ENCODE measurements around the gene TAS2R16. TPM values are rescaled to one million over a fixed set of nuclear protein-coding genes. Genes with fewer than 3 reads are reported as not detected.

TAS2R16 gene, protein sequence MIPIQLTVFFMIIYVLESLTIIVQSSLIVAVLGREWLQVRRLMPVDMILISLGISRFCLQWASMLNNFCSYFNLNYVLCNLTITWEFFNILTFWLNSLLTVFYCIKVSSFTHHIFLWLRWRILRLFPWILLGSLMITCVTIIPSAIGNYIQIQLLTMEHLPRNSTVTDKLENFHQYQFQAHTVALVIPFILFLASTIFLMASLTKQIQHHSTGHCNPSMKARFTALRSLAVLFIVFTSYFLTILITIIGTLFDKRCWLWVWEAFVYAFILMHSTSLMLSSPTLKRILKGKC
- not detected in 2 replicates for total RNA-seq (2014; rRNA removed; shearing (Covaris generic))

DNA sequence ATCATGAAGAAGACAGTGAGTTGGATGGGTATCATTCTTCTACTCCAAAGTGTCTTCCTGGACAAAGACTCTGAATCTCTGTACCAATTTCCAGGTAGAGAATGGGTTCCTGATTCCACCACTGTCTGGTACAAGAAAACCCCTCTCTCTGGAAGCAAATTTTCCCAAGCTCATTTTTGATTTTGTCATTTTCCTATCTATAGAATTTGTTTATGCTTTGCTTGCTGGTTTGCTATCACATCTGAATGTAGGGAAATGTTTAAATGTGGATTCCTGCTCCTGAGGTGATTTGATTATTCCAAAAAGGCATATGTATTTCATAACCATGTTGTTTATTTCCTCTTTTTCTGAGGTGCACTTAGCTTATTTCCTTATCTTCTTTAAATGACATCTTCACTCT lies at the start of gene TAS2R16:
TAS2R16 (minus strand) TSS at position 101 of the 400 bp plus-strand sequence; CDS start at position 35, 66 bp downstream.
- Histone ChIP-seq H3K36me3 (no peaks in the 10 kb centered on the region), H3K27me3 (peaks cover 10% of the 10 kb centered on the region; the same call in 1 of the 2 replicates), H3K4me1 (no peaks in the 10 kb centered on the region), H3K4me3 (no peak within 1 kb of the TSS), H3K9me3 (replicated peaks) (no peaks in the 10 kb centered on the region), H3K27ac (no peak within 1 kb of the TSS)
- DNase-seq = no peak

DNA sequence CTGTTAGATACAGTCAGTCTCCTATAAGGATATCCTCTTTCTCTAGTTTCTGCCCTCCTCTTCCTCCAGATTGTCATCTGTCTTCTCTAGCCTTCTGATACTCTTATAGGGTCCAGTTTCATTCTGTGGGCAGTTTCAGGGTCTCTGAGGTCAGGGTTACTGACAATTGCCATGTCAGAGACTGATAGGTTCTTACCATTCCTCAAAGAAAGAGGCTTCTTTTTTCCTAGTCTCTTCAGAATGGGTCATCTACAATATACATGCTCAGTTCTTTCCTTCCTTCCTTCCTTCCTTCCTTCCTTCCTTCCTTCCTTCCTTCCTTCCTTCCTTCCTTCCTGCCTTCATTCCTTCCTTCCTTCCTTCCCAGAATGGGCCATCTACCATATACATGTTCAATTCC lies 48.1 kb upstream of the TAS2R16 start:
- no peak for DNase-seq

DNA sequence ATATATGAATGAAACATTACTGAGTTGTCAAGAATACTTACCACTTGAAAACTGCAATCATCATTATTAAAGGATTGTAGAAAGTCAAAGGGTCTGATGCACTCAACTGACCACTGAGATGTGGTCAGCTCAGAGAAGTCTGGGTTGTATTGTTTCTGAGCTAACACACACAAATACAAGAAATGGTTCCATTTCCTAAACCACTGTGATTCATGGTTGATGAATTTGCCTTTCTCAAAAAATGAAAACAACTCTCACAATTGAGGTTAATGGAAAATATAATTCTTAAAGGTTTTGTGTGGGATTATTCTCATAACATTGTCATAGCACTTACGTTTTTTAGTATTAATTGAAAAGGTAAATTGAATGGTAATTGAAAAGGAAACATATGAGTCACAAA lies 45.6 kb upstream of the TAS2R16 start:
- DNase-seq = no peak
- no peak overlapping the region for H3K27ac ChIP-seq
- H3K4me1 ChIP-seq = no peaks in the 10 kb centered on the region

More for the DNA sequence above, 48.1 kb upstream of the TAS2R16 start:
- Histone ChIP-seq H3K4me1 (no peaks in the 10 kb centered on the region), H3K9me3 (replicated peaks) (no peaks in the 10 kb centered on the region), H3K27me3 (no peaks in the 10 kb centered on the region), H3K27ac (no peak overlapping the region), H3K36me3 (no peaks in the 10 kb centered on the region; the same call in 1 of the 2 replicates), H3K4me3 (no peak overlapping the region)

DNA sequence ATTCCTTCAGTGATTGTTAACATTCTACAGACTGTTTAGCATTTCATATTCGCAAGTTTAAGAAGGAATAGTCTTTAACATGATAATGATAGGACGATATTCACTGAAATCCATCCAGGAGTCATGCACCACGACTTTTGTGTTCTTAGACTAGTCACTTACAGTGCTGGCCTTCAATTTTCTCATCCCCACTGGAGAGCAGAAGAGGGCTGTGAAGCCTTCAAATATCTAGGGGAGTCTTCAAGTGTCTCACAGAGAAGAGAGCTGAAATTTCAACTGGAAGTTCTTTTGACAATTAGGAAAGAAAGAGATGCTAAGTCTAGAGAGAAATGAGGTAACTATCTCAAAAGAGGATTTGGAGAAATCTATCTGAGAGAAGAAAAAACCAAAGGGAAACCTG lies 43.8 kb upstream of the TAS2R16 start:
- Histone ChIP-seq H3K4me1 (no peaks in the 10 kb centered on the region), H3K27ac (no peak overlapping the region), H3K9me3 (replicated peaks) (no peaks in the 10 kb centered on the region), H3K27me3 (no peaks in the 10 kb centered on the region), H3K36me3 (no peaks in the 10 kb centered on the region), H3K4me3 (no peak overlapping the region)
- no peak for DNase-seq

More for the DNA sequence above, 45.6 kb upstream of the TAS2R16 start:
- H3K36me3 ChIP-seq = no peaks in the 10 kb centered on the region
- no peaks in the 10 kb centered on the region for H3K27me3 ChIP-seq
- H3K9me3 ChIP-seq (replicated peaks) = no peaks in the 10 kb centered on the region
- no peak overlapping the region for H3K4me3 ChIP-seq

DNA sequence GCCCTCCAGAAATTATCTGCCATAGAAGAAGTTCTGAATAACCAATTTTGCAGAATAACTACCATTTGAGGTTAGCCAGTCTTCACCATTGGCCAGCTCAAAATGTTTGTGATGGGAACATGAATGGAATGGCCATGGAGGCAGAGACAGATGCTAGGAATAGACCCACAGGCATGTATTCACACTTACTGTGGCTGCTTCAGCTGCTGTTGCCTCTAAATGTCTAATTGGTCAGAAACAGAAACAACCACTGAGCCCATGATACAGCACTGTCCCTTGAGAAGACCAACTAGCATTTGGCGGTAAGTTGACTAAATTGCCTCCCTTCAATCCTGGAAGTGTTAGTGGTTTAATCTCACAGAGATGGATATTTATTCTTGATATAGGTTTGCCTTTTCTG lies 38.6 kb upstream of the TAS2R16 start:
- H3K9me3 ChIP-seq (replicated peaks) = no peaks in the 10 kb centered on the region
- DNase-seq = no peak
- no peak overlapping the region for H3K27ac ChIP-seq
- H3K4me3 ChIP-seq = no peak overlapping the region
- no peaks in the 10 kb centered on the region for H3K27me3 ChIP-seq
- H3K4me1 ChIP-seq = no peaks in the 10 kb centered on the region
- H3K36me3 ChIP-seq = no peaks in the 10 kb centered on the region

DNA sequence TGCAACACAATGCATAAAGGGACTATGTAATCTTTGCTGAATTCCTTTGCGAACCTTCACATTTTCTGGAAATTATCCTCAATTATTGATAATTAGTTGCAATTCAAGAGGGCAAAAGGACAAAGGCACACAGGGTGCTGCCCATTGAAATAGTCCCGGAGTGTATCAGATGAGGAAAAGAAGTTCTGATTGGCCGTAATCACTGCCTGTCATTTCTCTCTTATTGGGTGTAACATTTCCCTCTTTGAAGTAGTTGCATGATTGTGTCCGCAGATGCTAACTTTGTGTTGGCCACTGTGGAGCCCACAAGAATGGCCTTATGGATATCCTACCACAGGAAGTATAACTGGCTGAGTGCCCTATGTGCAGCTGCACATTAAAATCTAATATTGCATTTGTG lies 35.1 kb upstream of the TAS2R16 start:
- no peak overlapping the region for H3K4me3 ChIP-seq
- no peaks in the 10 kb centered on the region for H3K4me1 ChIP-seq
- no peaks in the 10 kb centered on the region for H3K9me3 ChIP-seq (replicated peaks)
- DNase-seq = peak in 1 of 2 experiments; percentile 3
- no peaks in the 10 kb centered on the region for H3K36me3 ChIP-seq
- no peak overlapping the region for H3K27ac ChIP-seq
- H3K27me3 ChIP-seq = no peaks in the 10 kb centered on the region

DNA sequence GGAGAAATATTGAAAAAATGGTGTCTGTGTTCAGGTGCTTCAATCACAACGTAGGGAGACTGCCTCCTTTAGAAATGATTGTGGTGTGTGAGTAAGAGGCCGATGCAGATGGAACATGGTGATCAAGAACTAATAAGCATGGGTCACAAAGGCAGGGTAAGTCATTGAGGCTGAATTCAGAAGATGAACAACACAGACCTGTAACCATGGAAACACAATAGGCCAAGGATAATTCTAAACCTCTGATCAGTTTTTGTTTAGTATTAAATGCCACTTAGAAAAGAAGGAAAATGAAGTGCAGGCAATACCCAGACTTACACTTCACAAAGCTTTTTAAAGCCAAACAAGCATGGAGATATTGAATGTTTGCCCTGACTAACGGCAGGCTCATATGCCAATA lies 32.8 kb upstream of the TAS2R16 start:
- no peak for DNase-seq
- H3K27ac ChIP-seq = no peak overlapping the region
- H3K4me1 ChIP-seq = no peaks in the 10 kb centered on the region
- no peaks in the 10 kb centered on the region for H3K9me3 ChIP-seq (replicated peaks)
- no peaks in the 10 kb centered on the region for H3K27me3 ChIP-seq
- no peak overlapping the region for H3K4me3 ChIP-seq
- no peaks in the 10 kb centered on the region for H3K36me3 ChIP-seq

DNA sequence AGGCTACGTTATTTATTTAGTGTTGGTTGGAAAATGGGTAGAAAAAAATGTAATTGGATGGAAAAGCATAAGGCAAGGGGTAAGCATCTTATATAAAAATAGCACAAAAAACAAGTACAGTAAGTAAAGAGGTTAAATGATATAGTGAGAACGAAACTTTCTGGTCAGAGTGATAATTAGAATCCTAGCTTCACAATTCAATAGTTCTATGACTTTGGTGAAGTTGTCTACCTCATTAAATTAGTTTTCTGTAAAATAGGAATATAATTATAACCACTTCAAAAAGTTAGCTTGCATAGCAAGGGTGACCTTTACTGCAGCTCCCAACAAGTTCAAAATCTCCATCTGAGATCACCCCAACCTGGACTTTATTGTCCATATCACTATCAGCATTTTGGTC lies 30.8 kb upstream of the TAS2R16 start:
- DNase-seq = no peak
- no peaks in the 10 kb centered on the region for H3K36me3 ChIP-seq
- H3K4me3 ChIP-seq = no peak overlapping the region
- no peaks in the 10 kb centered on the region for H3K9me3 ChIP-seq (replicated peaks)
- no peaks in the 10 kb centered on the region for H3K4me1 ChIP-seq
- H3K27me3 ChIP-seq = no peaks in the 10 kb centered on the region
- no peak overlapping the region for H3K27ac ChIP-seq

DNA sequence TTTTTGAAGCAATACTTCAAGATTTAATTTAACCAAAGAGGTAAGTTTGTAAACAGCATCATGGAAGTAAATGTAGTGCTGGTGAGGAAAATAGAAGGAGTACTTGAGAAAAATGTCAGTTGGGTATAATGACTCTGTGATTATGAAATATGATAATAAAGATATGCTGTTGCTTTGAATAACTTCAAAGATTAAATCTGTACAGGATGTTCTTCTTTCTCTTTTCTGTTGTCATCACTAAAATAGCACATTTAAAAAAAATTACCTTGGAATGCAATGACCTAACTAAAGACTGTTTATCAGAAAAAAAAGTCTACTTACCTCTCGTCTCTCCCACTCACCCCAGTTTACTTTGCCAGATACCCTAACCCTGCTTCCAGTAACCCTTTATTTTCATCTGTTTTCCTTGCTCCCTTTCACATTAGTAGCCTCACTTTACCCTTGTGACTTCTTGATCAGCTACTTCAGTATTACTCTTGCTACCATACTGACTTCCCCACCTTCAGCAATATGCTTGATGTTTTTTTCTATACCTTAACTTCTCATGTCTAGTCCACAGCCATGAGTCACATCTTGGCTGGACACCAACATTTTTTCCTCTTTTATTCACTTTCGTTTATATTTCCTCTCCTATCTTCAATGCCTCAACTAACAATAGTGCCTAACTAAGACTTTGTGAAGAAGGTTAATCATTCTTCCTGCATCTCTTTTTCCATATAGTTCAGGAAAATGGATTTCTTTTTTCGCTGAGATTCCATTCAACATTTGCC lies 29.7 kb upstream of the TAS2R16 start:
- no peak overlapping the region for H3K4me3 ChIP-seq
- H3K27ac ChIP-seq = no peak overlapping the region
- DNase-seq = no peak
- no peaks in the 10 kb centered on the region for H3K27me3 ChIP-seq
- no peaks in the 10 kb centered on the region for H3K9me3 ChIP-seq (replicated peaks)
- no peaks in the 10 kb centered on the region for H3K36me3 ChIP-seq
- no peaks in the 10 kb centered on the region for H3K4me1 ChIP-seq

DNA sequence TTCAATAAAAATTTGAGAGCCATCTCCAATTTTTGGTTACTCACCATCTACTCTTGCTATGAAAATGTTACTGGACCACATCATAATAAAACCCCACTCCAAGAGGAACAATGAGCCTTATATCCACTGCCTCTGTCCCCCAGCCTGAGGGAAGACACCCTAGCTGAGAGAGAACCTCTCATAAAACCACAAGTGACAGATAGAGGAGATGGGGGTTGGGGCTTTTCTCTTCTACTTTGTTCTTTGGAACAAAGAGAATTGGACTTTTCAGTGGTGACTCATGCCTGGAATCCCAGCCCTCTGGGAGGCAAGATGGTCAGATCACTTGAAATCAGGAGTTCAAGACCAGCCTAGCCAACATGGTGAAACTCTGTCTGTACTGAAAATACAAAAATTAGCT lies 27.6 kb upstream of the TAS2R16 start:
- no peaks in the 10 kb centered on the region for H3K9me3 ChIP-seq (replicated peaks)
- H3K4me3 ChIP-seq = no peak overlapping the region
- no peak for DNase-seq
- no peaks in the 10 kb centered on the region for H3K36me3 ChIP-seq
- no peaks in the 10 kb centered on the region for H3K4me1 ChIP-seq
- no peak overlapping the region for H3K27ac ChIP-seq
- no peaks in the 10 kb centered on the region for H3K27me3 ChIP-seq

DNA sequence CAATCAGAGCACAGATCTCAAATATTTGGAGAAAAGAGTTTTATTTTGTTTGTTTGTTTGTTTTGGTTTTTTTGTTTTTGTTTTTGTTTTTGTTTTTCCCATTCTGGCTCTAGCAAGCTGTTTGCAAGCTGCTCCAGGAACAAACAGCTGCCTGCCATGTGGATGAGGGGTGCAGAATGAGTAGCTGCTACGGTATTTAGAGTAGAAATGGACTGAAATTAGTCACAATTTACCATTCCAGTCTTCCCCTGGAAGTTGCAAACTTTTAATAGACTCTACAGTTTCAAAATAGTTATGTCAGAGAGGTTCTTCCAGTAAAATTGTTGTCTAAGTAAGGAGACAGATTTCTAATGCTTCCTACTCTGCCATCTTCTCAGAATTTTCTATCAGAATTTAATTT lies 27.1 kb upstream of the TAS2R16 start:
- Histone ChIP-seq H3K9me3 (replicated peaks) (no peaks in the 10 kb centered on the region), H3K4me1 (no peaks in the 10 kb centered on the region), H3K4me3 (no peak overlapping the region), H3K27me3 (no peaks in the 10 kb centered on the region), H3K27ac (no peak overlapping the region), H3K36me3 (no peaks in the 10 kb centered on the region)
- no peak for DNase-seq

DNA sequence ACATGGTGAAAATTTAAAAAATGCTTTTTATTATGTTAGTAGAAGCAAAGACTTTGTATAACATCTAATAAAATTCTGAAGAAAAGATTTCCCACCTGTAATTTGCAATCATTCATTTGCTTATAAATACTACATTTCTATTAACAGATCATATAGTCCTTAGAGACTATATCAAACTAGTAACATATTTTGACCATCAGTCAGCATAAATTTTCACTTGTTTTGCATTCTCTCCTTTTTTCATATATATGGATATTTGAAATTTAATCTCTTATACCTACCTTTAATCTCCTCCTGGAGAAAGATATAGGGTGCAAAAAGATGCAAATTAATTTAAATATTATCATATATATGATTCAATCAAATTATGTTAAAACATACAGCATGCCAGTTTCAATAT lies 16.9 kb upstream of the TAS2R16 start:
- no peak for DNase-seq
- H3K4me1 ChIP-seq = no peaks in the 10 kb centered on the region
- no peak overlapping the region for H3K4me3 ChIP-seq
- H3K27ac ChIP-seq = no peak overlapping the region
- H3K27me3 ChIP-seq = no peaks in the 10 kb centered on the region
- H3K36me3 ChIP-seq = no peaks in the 10 kb centered on the region
- H3K9me3 ChIP-seq (replicated peaks) = no peaks in the 10 kb centered on the region

DNA sequence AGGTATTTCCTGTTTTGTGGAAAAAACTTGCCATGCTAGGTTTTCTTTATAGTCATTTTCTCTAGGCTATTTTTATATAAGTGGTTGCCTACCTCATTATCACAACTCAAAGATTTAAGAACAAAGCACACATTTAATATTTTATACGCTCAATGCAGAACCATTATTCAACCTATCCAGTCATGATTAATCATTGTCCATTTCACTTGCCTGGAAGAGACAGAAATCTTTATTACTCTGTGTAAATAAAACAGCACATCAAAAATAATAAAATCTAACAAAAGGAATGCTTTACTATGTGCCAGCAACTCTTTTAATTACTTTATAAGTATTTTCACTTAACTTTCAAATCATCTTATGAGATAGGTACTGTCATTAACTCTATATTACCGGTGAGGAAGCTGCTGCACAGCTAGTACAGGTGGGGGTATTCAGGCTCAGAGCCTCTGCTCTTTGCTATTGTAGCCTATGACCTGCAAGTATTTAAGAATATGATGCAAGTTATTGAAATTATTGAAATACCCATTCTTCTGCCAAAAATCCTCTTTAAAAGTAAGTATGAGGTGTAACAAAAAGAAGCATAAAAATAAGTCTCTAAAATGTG lies 16.4 kb upstream of the TAS2R16 start:
- no peaks in the 10 kb centered on the region for H3K36me3 ChIP-seq
- no peaks in the 10 kb centered on the region for H3K27me3 ChIP-seq
- no peaks in the 10 kb centered on the region for H3K4me1 ChIP-seq
- no peak overlapping the region for H3K4me3 ChIP-seq
- H3K9me3 ChIP-seq (replicated peaks) = no peaks in the 10 kb centered on the region
- no peak for DNase-seq
- H3K27ac ChIP-seq = no peak overlapping the region

DNA sequence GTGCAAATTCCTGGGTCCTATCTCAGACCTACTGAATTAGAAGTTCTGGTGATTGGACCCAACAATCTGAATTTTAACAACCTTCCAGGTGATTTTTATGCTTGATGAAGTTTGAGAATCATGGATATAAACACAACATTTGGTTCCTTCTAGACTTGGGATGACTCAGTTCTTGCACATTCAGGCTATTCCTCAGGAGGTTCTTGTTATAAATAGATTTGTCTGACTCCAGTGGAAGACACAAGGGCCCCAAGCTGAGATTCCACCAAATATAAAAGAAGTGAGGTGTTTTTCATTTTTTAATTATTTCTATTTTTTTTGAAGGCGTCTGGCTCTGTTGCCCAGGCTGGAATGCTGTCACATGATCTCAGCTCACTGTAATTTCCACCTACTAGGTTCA lies 9.4 kb upstream of the TAS2R16 start:
- DNase-seq = no peak
- no peak overlapping the region for H3K4me3 ChIP-seq

DNA sequence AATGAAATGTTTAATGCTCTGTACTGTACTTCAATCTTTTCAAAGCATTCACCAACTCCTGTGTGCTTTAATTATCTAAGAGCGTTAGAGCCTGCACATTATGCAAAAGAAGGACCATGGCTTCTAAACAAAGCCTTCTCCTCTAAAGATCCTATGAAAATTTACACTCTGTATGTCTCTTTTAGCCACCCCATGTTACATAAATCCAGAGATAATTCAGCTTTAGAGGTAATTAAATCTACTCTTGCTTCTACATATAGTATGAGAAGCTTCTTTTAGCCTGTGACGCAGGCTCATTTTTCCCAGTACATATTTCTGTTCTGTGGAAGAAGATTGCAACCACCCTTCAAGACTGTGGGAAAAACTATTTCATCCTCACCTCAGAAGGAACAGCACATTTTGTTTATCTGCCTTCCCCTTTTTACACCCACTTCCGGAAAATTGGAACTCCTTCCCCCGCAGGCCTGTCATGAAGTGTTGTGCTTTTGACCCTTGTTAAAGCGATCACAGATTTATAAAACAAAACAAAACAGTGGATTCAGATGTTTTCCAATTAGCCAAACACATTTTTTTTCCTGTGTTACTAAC lies 8.1 kb upstream of the TAS2R16 start:
- Histone ChIP-seq H3K4me1 (no peaks in the 10 kb centered on the region), H3K9me3 (replicated peaks) (no peaks in the 10 kb centered on the region), H3K27ac (no peak overlapping the region), H3K4me3 (no peak overlapping the region), H3K27me3 (no peaks in the 10 kb centered on the region), H3K36me3 (no peaks in the 10 kb centered on the region)
- DNase-seq = no peak

More for the DNA sequence above, 9.4 kb upstream of the TAS2R16 start:
- Histone ChIP-seq H3K27ac (no peak overlapping the region), H3K4me1 (no peaks in the 10 kb centered on the region), H3K36me3 (no peaks in the 10 kb centered on the region), H3K27me3 (no peaks in the 10 kb centered on the region), H3K9me3 (replicated peaks) (no peaks in the 10 kb centered on the region)

All from SJCRH30 (cell line).